Neural cell (in vitro differentiated cells): ENCODE results near the gene THYN1. TPM values are rescaled to one million over a fixed set of nuclear protein-coding genes. Genes with fewer than 3 reads are reported as not detected.
A peak's percentile ranks its signal among the peaks of the same experiment; 100 is the strongest.

Source experiments
- H2AFZ ChIP-seq: fragments of 200-600, 300-800 bp; sonication (generic), shearing (Covaris generic); 2 replicates; pipeline ENCODE4 v1.6.0; 2014; ENCODE audit warnings: low read depth, mild to moderate bottlenecking, antibody characterized with exemption, low read length, moderate library complexity
- H3F3A ChIP-seq: fragments of 200-600 bp; shearing (Covaris generic); 2 replicates; pipeline ENCODE4 v1.6.1; 2016; ENCODE audit warnings: mild to moderate bottlenecking, moderate library complexity, mixed read lengths, antibody characterized with exemption, low read length; ENCODE audit not compliant: insufficient read depth, poor library complexity, severe bottlenecking
- H3K27ac ChIP-seq: fragments of 200-600, 300-800 bp; sonication (generic), shearing (Covaris generic); 2 replicates; pipeline ENCODE4 v1.5.1; 2014; ENCODE audit warnings: mild to moderate bottlenecking, low read length, moderate library complexity
- H3K27me3 ChIP-seq: fragments of 300-800, 200-600 bp; sonication (generic), shearing (Covaris generic); 2 replicates; pipeline ENCODE4 v1.6.0; 2014; ENCODE audit warnings: mild to moderate bottlenecking, low read depth, low read length, moderate library complexity; ENCODE audit not compliant: insufficient read depth
- H3K36me3 ChIP-seq: fragments of 300-800, 200-600 bp; sonication (generic), shearing (Covaris generic); 2 replicates; pipeline ENCODE4 v1.5.1; 2014; ENCODE audit warnings: mild to moderate bottlenecking, antibody characterized with exemption, low read length, moderate library complexity; ENCODE audit not compliant: insufficient read depth
- H3K4me2 ChIP-seq: fragments of 300-800, 200-600 bp; sonication (generic), shearing (Covaris generic); 2 replicates; pipeline ENCODE4 v1.6.0; 2014; ENCODE audit warnings: mild to moderate bottlenecking, low read length
- H3K4me3 ChIP-seq: fragments of 300-800, 200-600 bp; sonication (generic), shearing (Covaris generic); 2 replicates; pipeline ENCODE4 v1.5.1; 2014; ENCODE audit warnings: mild to moderate bottlenecking, low read length, moderate library complexity
- H3K79me2 ChIP-seq: fragments of 200-600 bp; shearing (Covaris generic); replicated peaks from 2 replicates; pipeline ENCODE4 v1.6.0; 2014; ENCODE audit warnings: mild to moderate bottlenecking, low read length, moderate library complexity; ENCODE audit not compliant: insufficient read depth
- H3K9ac ChIP-seq: fragments of 300-800, 200-600 bp; sonication (generic), shearing (Covaris generic); 2 replicates; pipeline ENCODE4 v1.6.1; 2016; ENCODE audit warnings: mild to moderate bottlenecking, low read length, mixed read lengths
- H3K9me2 ChIP-seq: fragments of 200-600 bp; shearing (Covaris generic); 2 replicates; pipeline ENCODE4 v1.6.1; 2016; ENCODE audit warnings: mild to moderate bottlenecking, low read length, mixed read lengths; ENCODE audit not compliant: insufficient read depth
- H3K9me3 ChIP-seq: fragments of 200-600, 300-800 bp; sonication (generic), shearing (Covaris generic); 2 replicates; pipeline ENCODE4 v1.6.1; 2016; ENCODE audit warnings: mild to moderate bottlenecking, mixed run types, low read length, moderate library complexity, mixed read lengths
- H4K20me1 ChIP-seq: fragments of 200-600 bp; shearing (Covaris generic); 2 replicates; pipeline ENCODE4 v1.6.1; 2016; ENCODE audit warnings: mild to moderate bottlenecking, mixed run types; ENCODE audit not compliant: insufficient read depth
- EP300 ChIP-seq: fragments of 450-650 bp; conservative IDR thresholded peaks from 2 replicates; pipeline ENCODE4 v1.6.1; 2014; ENCODE audit warnings: antibody characterized with exemption, mild to moderate bottlenecking, moderate library complexity; ENCODE audit not compliant: poor library complexity, severe bottlenecking
- EZH2 ChIP-seq: fragments of 200-600, 300-800 bp; shearing (Covaris generic), sonication (generic); IDR thresholded peaks from 2 replicates; pipeline ENCODE4 v1.6.1; 2014; ENCODE audit warnings: antibody characterized with exemption, low read length, borderline replicate concordance, mild to moderate bottlenecking; ENCODE audit not compliant: insufficient read depth, poor library complexity, severe bottlenecking
- MXI1 ChIP-seq: fragments of 450-650 bp; conservative IDR thresholded peaks from 2 replicates; pipeline ENCODE4 v1.6.1; 2014; ENCODE audit warnings: antibody characterized with exemption, mild to moderate bottlenecking; ENCODE audit not compliant: poor library complexity, severe bottlenecking
- POLR2AphosphoS5 ChIP-seq: IDR thresholded peaks from 2 replicates; pipeline ENCODE4 v1.6.1; 2012
- SMC3 ChIP-seq: fragments of 450-650 bp; conservative IDR thresholded peaks from 2 replicates; pipeline ENCODE4 v1.6.1; 2014; ENCODE audit warnings: antibody characterized with exemption, mild to moderate bottlenecking, moderate library complexity; ENCODE audit not compliant: poor library complexity
- TAF1 ChIP-seq: IDR thresholded peaks from 2 replicates; pipeline ENCODE4 v1.6.1; 2012; ENCODE audit warnings: low read depth
- polyA plus RNA-seq: library from polyadenylated mRNA; depleted of rRNA; stranded (reverse); fragments of >200 nt; gene quantifications from 2 replicates; pipeline ENCODE4 v1.2.3, GENCODE V29; 2014
- TF ChIP-seq, protein P1 (sequence below): fragments of 450-650 bp; IDR thresholded peaks from 2 replicates; pipeline ENCODE4 v1.5.1; 2014; ENCODE audit warnings: antibody characterized with exemption, mild to moderate bottlenecking, moderate library complexity; ENCODE audit not compliant: poor library complexity, severe bottlenecking
- TF ChIP-seq, protein P2 (sequence below): IDR thresholded peaks from 2 replicates; pipeline ENCODE4 v1.6.1; 2012; ENCODE audit warnings: borderline replicate concordance

Gene THYN1
- polyA plus RNA-seq, 1 donor from 2014 or later: 164 TPM

DNA sequence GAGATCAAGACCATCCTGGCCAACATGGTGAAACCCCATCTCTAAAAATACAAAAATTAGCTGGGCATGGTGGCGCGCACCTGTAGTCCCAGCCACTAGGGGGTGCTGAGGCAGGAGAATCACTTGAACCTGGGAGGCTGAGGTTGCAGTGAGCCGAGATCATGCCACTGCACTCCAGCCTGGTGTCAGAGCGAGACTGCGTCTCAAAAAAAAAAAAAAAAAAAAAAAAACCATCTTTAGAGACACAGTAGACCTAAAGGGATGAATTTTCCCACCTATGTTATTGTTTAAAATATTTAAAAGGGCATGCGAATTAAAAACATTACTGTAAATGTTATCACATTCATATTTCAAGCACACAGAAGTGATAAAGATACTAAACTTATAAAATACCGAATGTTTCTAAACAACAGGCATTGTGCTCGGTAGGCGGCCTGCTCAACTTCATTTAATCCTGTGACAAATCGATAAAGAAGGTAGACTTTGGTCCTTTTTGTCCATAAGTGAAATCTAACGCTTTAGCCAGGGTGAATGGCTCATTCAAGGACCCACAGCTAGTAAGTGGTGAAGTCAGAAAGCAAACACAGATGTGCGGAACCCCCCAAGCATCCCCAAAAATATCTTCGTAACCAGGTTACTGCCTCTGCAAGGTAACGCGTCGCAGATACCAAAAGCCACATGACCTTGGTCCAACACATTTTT, 45.5 kb downstream of the THYN1 start (continued):
- TF ChIP-seq, protein P1, sequence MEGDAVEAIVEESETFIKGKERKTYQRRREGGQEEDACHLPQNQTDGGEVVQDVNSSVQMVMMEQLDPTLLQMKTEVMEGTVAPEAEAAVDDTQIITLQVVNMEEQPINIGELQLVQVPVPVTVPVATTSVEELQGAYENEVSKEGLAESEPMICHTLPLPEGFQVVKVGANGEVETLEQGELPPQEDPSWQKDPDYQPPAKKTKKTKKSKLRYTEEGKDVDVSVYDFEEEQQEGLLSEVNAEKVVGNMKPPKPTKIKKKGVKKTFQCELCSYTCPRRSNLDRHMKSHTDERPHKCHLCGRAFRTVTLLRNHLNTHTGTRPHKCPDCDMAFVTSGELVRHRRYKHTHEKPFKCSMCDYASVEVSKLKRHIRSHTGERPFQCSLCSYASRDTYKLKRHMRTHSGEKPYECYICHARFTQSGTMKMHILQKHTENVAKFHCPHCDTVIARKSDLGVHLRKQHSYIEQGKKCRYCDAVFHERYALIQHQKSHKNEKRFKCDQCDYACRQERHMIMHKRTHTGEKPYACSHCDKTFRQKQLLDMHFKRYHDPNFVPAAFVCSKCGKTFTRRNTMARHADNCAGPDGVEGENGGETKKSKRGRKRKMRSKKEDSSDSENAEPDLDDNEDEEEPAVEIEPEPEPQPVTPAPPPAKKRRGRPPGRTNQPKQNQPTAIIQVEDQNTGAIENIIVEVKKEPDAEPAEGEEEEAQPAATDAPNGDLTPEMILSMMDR: peak; percentile 59
- no peak for TF ChIP-seq EZH2

DNA sequence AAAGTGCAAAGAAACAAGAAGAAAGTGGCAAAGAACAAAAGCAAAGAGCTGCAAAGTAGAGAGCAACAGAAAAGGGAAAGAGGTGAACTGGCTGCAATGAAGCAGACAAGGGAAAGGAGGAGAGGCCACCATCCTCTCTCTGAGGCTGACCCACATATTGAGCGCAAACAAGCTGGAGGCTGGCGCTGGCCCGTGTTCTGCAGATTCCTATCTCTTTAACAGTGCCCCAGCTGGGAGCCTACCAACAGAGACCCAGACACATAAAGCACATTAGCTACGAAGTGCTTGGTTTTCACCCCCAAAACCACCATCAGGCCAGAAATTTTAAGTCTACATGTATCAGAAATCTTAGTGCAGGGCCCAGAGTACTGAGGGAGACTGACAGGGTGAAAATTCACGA, 47.0 kb downstream of the THYN1 start:
- no peaks in the 10 kb centered on the region for H3K36me3 ChIP-seq
- no peaks in the 10 kb centered on the region for H3K79me2 ChIP-seq
- H3K4me2 ChIP-seq: no peak overlapping the region
- H3K9ac ChIP-seq: no peak overlapping the region
- H4K20me1 ChIP-seq: no peaks in the 10 kb centered on the region
- H3K9me3 ChIP-seq: no peaks in the 10 kb centered on the region
- H3K4me3 ChIP-seq: no peak overlapping the region
- no peak overlapping the region for H2AFZ ChIP-seq
- H3K27ac ChIP-seq: no peak overlapping the region
- no peaks in the 10 kb centered on the region for H3K9me2 ChIP-seq
- H3F3A ChIP-seq: no peaks in the 10 kb centered on the region
- no peak for TF ChIP-seq EP300
- no peak for TF ChIP-seq POLR2AphosphoS5
- TF ChIP-seq SMC3: no peak
- no peak for TF ChIP-seq MXI1
- no peak for TF ChIP-seq TAF1
- no peaks in the 10 kb centered on the region for H3K27me3 ChIP-seq

DNA sequence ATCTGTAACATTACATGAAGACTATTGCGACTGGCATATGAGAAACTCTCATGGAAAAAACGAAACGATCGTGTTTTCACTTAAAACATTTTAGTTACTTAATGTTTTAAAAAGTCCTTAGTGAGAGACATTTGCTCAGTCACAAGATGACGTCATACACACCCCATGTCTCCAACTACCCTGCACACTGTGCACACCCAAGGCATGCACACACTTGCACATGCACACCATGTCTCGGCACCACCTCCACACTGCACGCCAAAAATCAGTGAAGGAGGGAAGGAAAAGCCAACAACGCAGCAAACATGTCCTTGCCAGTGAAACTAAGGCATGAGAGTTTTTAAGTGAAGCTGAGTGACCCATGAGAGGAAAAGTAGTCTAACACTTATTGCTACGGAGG, 47.4 kb downstream of the THYN1 start:
- H3K36me3 ChIP-seq: no peaks in the 10 kb centered on the region
- no peaks in the 10 kb centered on the region for H3K27me3 ChIP-seq
- H2AFZ ChIP-seq: no peak overlapping the region
- no peak overlapping the region for H3K9ac ChIP-seq
- H3K4me3 ChIP-seq: no peak overlapping the region
- H3F3A ChIP-seq: no peaks in the 10 kb centered on the region
- TF ChIP-seq EP300: no peak
- TF ChIP-seq SMC3: no peak
- TF ChIP-seq, protein P2, sequence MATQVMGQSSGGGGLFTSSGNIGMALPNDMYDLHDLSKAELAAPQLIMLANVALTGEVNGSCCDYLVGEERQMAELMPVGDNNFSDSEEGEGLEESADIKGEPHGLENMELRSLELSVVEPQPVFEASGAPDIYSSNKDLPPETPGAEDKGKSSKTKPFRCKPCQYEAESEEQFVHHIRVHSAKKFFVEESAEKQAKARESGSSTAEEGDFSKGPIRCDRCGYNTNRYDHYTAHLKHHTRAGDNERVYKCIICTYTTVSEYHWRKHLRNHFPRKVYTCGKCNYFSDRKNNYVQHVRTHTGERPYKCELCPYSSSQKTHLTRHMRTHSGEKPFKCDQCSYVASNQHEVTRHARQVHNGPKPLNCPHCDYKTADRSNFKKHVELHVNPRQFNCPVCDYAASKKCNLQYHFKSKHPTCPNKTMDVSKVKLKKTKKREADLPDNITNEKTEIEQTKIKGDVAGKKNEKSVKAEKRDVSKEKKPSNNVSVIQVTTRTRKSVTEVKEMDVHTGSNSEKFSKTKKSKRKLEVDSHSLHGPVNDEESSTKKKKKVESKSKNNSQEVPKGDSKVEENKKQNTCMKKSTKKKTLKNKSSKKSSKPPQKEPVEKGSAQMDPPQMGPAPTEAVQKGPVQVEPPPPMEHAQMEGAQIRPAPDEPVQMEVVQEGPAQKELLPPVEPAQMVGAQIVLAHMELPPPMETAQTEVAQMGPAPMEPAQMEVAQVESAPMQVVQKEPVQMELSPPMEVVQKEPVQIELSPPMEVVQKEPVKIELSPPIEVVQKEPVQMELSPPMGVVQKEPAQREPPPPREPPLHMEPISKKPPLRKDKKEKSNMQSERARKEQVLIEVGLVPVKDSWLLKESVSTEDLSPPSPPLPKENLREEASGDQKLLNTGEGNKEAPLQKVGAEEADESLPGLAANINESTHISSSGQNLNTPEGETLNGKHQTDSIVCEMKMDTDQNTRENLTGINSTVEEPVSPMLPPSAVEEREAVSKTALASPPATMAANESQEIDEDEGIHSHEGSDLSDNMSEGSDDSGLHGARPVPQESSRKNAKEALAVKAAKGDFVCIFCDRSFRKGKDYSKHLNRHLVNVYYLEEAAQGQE: no peak
- no peak for TF ChIP-seq TAF1
- H3K79me2 ChIP-seq: no peaks in the 10 kb centered on the region
- no peak overlapping the region for H3K4me2 ChIP-seq
- no peaks in the 10 kb centered on the region for H3K9me3 ChIP-seq
- H3K27ac ChIP-seq: no peak overlapping the region
- H3K9me2 ChIP-seq: no peaks in the 10 kb centered on the region
- no peaks in the 10 kb centered on the region for H4K20me1 ChIP-seq
